Measurements from ENCODE around the gene NCAM2. TPM values are rescaled to one million over a fixed set of nuclear protein-coding genes. Genes with fewer than 3 reads are reported as not detected.

The NCAM2 gene
- total and polyA plus RNA-seq, 11 donors: 0.19 to 4.3 (median 2.9) TPM

GRCh38 chr21:21132390-21132789, 134.2 kb downstream of the NCAM2 start:
- no peaks in the 10 kb centered on the region for H3K9me3 ChIP-seq
- H3K27me3 ChIP-seq: no peaks in the 10 kb centered on the region
- H3K27ac ChIP-seq: no peak overlapping the region
- intact Hi-C loops (cut with DNase I): no loop called here
- no peaks in the 10 kb centered on the region for H3K4me1 ChIP-seq
- no peak for DNase-seq
- TF ChIP-seq CTCF (IDR thresholded peaks at IDR 0.05): no peak
- no peak for ATAC-seq
- H3K36me3 ChIP-seq: no peaks in the 10 kb centered on the region
- H3K4me3 ChIP-seq: no peak overlapping the region

- Histone ChIP-seq H3K9me3 (peaks cover 0 to 4% (median 0%) of the 10 kb centered on the region in 12 donors), H3K27ac (no peak overlapping the region), H3K4me1 (no peaks in the 10 kb centered on the region), H3K4me3 (no peak overlapping the region), H3K27me3 (no peaks in the 10 kb centered on the region), H3K36me3 (no peaks in the 10 kb centered on the region)
- 1 to 18% (median 5%) methylated on average over 2 of the region's 2 CpGs for WGBS, 4 donors
- no peak for ATAC-seq
- intact Hi-C loops (cut with DNase I): no loop called here
- no peak for DNase-seq
- no peak for TF ChIP-seq POLR2A (IDR thresholded peaks at IDR 0.05)
- no peak for TF ChIP-seq CTCF (IDR thresholded peaks at IDR 0.05)
Observed at GRCh38 chr21:21137986-21138385, 139.8 kb downstream of the NCAM2 start.

GRCh38 chr21:21146587-21147373, 148.6 kb downstream of the NCAM2 start:
- DNase-seq: peak in 1 of 5 donors; percentile 15

GRCh38 chr21:21147374-21147745, 149.2 kb downstream of the NCAM2 start:
- TF ChIP-seq CTCF (IDR thresholded peaks at IDR 0.05) (no peak), POLR2A (IDR thresholded peaks at IDR 0.05) (no peak)
- no peak overlapping the region for H3K27ac ChIP-seq
- intact Hi-C loops (cut with DNase I): no loop called here
- H3K9me3 ChIP-seq: peaks cover 0 to 7% (median 0%) of the 10 kb centered on the region in 12 donors
- no peaks in the 10 kb centered on the region for H3K27me3 ChIP-seq
- WGBS, 4 donors: 84 to 88% (median 87%) methylated on average over 4 of the region's 4 CpGs
- ATAC-seq: no peak
- no peak overlapping the region for H3K4me3 ChIP-seq
- no peaks in the 10 kb centered on the region for H3K36me3 ChIP-seq
- no peaks in the 10 kb centered on the region for H3K4me1 ChIP-seq
- DNase-seq: no peak

More at GRCh38 chr21:21146587-21147373, 148.6 kb downstream of the NCAM2 start:
- H3K27me3 ChIP-seq: no peaks in the 10 kb centered on the region
- TF ChIP-seq POLR2A (IDR thresholded peaks at IDR 0.05): no peak
- TF ChIP-seq CTCF (IDR thresholded peaks at IDR 0.05): no peak
- intact Hi-C loops (cut with DNase I): no loop called here
- H3K27ac ChIP-seq: no peak overlapping the region
- H3K4me3 ChIP-seq: no peak overlapping the region
- no peaks in the 10 kb centered on the region for H3K36me3 ChIP-seq
- H3K4me1 ChIP-seq: no peaks in the 10 kb centered on the region
- no peak for ATAC-seq
- 95 to 96% (median 95%) methylated on average over 25 of the region's 25 CpGs for WGBS, 4 donors
- H3K9me3 ChIP-seq: peaks cover 0 to 7% (median 0%) of the 10 kb centered on the region in 12 donors

Measured in heart left ventricle (tissue), 16 donors.